H1 (cell line): ENCODE measurements around the gene SOST. TPM values are rescaled to one million over a fixed set of nuclear protein-coding genes. Genes with fewer than 3 reads are reported as not detected.

Experiments used
- CTCF ChIA-PET: fragments of 300-600 bp; sonication (Branson Sonifier 250); formaldehyde crosslinking; loops from one replicate; lab custom pipeline; 2021; ENCODE audit not compliant: partially characterized antibody; lab: Charles Lee
- POLR2A ChIA-PET: fragments of 300-600 bp; sonication (Branson Sonifier 250); formaldehyde crosslinking; loops from one replicate; lab custom pipeline; 2021; ENCODE audit warnings: inconsistent platforms; ENCODE audit not compliant: partially characterized antibody; lab: Charles Lee
- DNase-seq, 2 experiments: peaks; one replicate each; pipeline versions ENCODE4 v3.0.0 to v3.0.0-alpha.2; 2010 to 2022; ENCODE audit warnings: low spot score in 2 of 2, low read depth in 1 of 2, mixed read lengths in 1 of 2
- FAIRE-seq: peaks from 2 replicates; lab custom pipeline; 2011; peaks lifted over from hg19 to GRCh38; lab: Jason Lieb, UNC
- H2AFZ ChIP-seq: 2 replicates; pipeline ENCODE4 v1.8.1; 2012; ENCODE audit warnings: low read length, inconsistent platforms
- H2AK5ac ChIP-seq: 2 replicates; pipeline ENCODE4 v1.6.1; 2013; ENCODE audit warnings: low read depth, low read length
- H2BK120ac ChIP-seq: replicated peaks from 2 replicates; pipeline ENCODE3; 2013; ENCODE audit warnings: low read depth, low read length, inconsistent platforms
- H2BK12ac ChIP-seq: 2 replicates; pipeline ENCODE4 v1.6.1; 2013; ENCODE audit warnings: low read depth, low read length
- H2BK15ac ChIP-seq: 2 replicates; pipeline ENCODE4 v1.6.1; 2013; ENCODE audit warnings: low read length
- H2BK20ac ChIP-seq: 2 replicates; pipeline ENCODE4 v1.6.1; 2013; ENCODE audit warnings: low read length
- H2BK5ac ChIP-seq: 2 replicates; pipeline ENCODE4 v1.6.1; 2013; ENCODE audit warnings: low read depth, low read length
- H3K14ac ChIP-seq: 2 replicates; pipeline ENCODE4 v1.6.1; 2013; ENCODE audit warnings: inconsistent platforms; ENCODE audit not compliant: insufficient read length
- H3K18ac ChIP-seq: 2 replicates; pipeline ENCODE4 v1.6.1; 2013; ENCODE audit warnings: low read length; ENCODE audit errors: extremely low read depth
- H3K23ac ChIP-seq: 2 replicates; pipeline ENCODE4 v1.6.1; 2013; ENCODE audit warnings: inconsistent platforms; ENCODE audit not compliant: insufficient read length
- H3K23me2 ChIP-seq: 2 replicates; pipeline ENCODE4 v1.6.1; 2013; ENCODE audit warnings: low read depth, low read length
- H3K27ac ChIP-seq: 2 replicates; pipeline ENCODE4 v1.6.1; 2011; ENCODE audit warnings: low read depth, low read length, inconsistent platforms
- H3K27me3 ChIP-seq, 4 experiments: replicated peaks in 1 of 4; 1 replicate in 1 of 4; 2 replicates in 3 of 4; pipeline versions ENCODE4 v1.6.1 to v1.8.1; 2011 to 2013; ENCODE audit warnings: low read length in 3 of 4, mild to moderate bottlenecking in 3 of 4, inconsistent platforms in 2 of 4, mixed read lengths in 2 of 4, moderate library complexity in 1 of 4; ENCODE audit not compliant: control insufficient read depth in 3 of 4, insufficient read depth in 3 of 4; ENCODE audit errors: extremely low read depth in 1 of 4
- H3K36me3 ChIP-seq, 4 experiments: 2 replicates each; pipeline versions ENCODE4 v1.6.1 to v1.8.1; 2011 to 2013; ENCODE audit warnings: mild to moderate bottlenecking in 4 of 4, low read length in 3 of 4, moderate library complexity in 2 of 4, control low read depth in 1 of 4, inconsistent platforms in 1 of 4; ENCODE audit not compliant: insufficient read depth in 4 of 4, control insufficient read depth in 2 of 4
- H3K4ac ChIP-seq: replicated peaks from 2 replicates; pipeline ENCODE3; 2013; ENCODE audit warnings: low read length, low read depth, mixed read lengths, inconsistent platforms; ENCODE audit not compliant: insufficient read length
- H3K4me1 ChIP-seq, 4 experiments: replicated peaks in 1 of 4; 1 replicate in 1 of 4; 2 replicates in 3 of 4; pipeline versions ENCODE4 v1.6.1 to v1.8.1; 2011 to 2013; ENCODE audit warnings: low read length in 3 of 4, inconsistent platforms in 2 of 4, mixed read lengths in 1 of 4; ENCODE audit not compliant: insufficient read depth in 4 of 4, control insufficient read depth in 3 of 4
- H3K4me2 ChIP-seq, 2 experiments: 2 replicates each; pipeline versions ENCODE4 v1.6.1 to v1.8.1; 2011 to 2013; ENCODE audit warnings: low read depth in 2 of 2, low read length in 2 of 2, control low read depth in 1 of 2, inconsistent platforms in 1 of 2, mild to moderate bottlenecking in 1 of 2; ENCODE audit not compliant: insufficient read depth in 1 of 2
- H3K4me3 ChIP-seq, 4 experiments: fragments of 200-600, 300-600 bp in 1 of 4; sonication (generic), shearing (Covaris generic), sonication (Bioruptor Twin) in 1 of 4; 2 replicates each; pipeline versions ENCODE4 v1.5.1 to v1.8.1; 2011 to 2016; ENCODE audit warnings: low read length in 4 of 4, low read depth in 3 of 4, control low read depth in 2 of 4, inconsistent platforms in 2 of 4, mild to moderate bottlenecking in 2 of 4, mixed read lengths in 1 of 4, moderate library complexity in 1 of 4; ENCODE audit not compliant: insufficient read depth in 2 of 4; ENCODE audit errors: extremely low read depth in 1 of 4
- H3K56ac ChIP-seq: replicated peaks from 2 replicates; pipeline ENCODE3; 2013; ENCODE audit warnings: low read depth, mild to moderate bottlenecking, mixed read lengths, low read length, inconsistent platforms; ENCODE audit not compliant: insufficient read length
- H3K79me1 ChIP-seq: 2 replicates; pipeline ENCODE4 v1.6.1; 2013; ENCODE audit warnings: low read depth, low read length, control low read depth
- H3K79me2 ChIP-seq, 2 experiments: 2 replicates each; pipeline versions ENCODE4 v1.6.1 to v1.8.1; 2012 to 2013; ENCODE audit warnings: low read length in 2 of 2, mild to moderate bottlenecking in 2 of 2, inconsistent platforms in 1 of 2; ENCODE audit not compliant: insufficient read depth in 2 of 2, control insufficient read depth in 1 of 2
- H3K9ac ChIP-seq, 4 experiments: replicated peaks in 1 of 4; 1 replicate in 1 of 4; 2 replicates in 3 of 4; pipeline versions ENCODE4 v1.6.1 to v1.8.1; 2011 to 2013; ENCODE audit warnings: low read depth in 3 of 4, low read length in 3 of 4, control low read depth in 2 of 4, mild to moderate bottlenecking in 2 of 4, moderate library complexity in 2 of 4, inconsistent platforms in 1 of 4; ENCODE audit errors: extremely low read depth in 1 of 4
- H3K9me3 ChIP-seq, 2 experiments: 2 replicates each; pipeline versions ENCODE4 v1.6.1 to v1.8.1; 2012 to 2013; ENCODE audit warnings: mild to moderate bottlenecking in 2 of 2, moderate library complexity in 2 of 2, control low read depth in 1 of 2, inconsistent platforms in 1 of 2, low read depth in 1 of 2, low read length in 1 of 2, mixed read lengths in 1 of 2; ENCODE audit not compliant: insufficient read depth in 2 of 2
- H4K20me1 ChIP-seq, 2 experiments: replicated peaks in 1 of 2; 2 replicates each; pipeline versions ENCODE3 to v1.8.1; 2011 to 2013; ENCODE audit warnings: inconsistent platforms in 2 of 2, low read length in 2 of 2, mild to moderate bottlenecking in 1 of 2; ENCODE audit not compliant: insufficient read depth in 2 of 2, control insufficient read depth in 1 of 2
- H4K5ac ChIP-seq: 2 replicates; pipeline ENCODE4 v1.6.1; 2013; ENCODE audit warnings: low read length, low read depth, mixed read lengths, inconsistent platforms; ENCODE audit not compliant: insufficient read length
- H4K8ac ChIP-seq: 2 replicates; pipeline ENCODE4 v1.8.0; 2013; ENCODE audit warnings: mild to moderate bottlenecking, moderate library complexity, low read length, inconsistent platforms; ENCODE audit not compliant: insufficient read depth; ENCODE audit errors: extremely low read depth
- H4K91ac ChIP-seq: replicated peaks from 2 replicates; pipeline ENCODE3; 2013; ENCODE audit warnings: low read length, mixed read lengths, inconsistent platforms; ENCODE audit not compliant: insufficient read length
- ATF2 ChIP-seq: IDR thresholded peaks from 2 replicates; pipeline ENCODE4 v1.6.1; 2012; ENCODE audit warnings: low read length, inconsistent platforms
- CHD1 ChIP-seq: IDR thresholded peaks from 2 replicates; pipeline ENCODE4 v1.6.1; 2012; ENCODE audit warnings: low read depth, low read length, improper control_type of control experiment
- EP300 ChIP-seq, 2 experiments: IDR thresholded peaks; 1 replicate in 1 of 2; 2 replicates in 1 of 2; pipeline ENCODE4 v1.6.1; 2011 to 2012; ENCODE audit warnings: low read depth in 2 of 2, low read length in 2 of 2, mild to moderate bottlenecking in 2 of 2, borderline replicate concordance in 1 of 2, inconsistent platforms in 1 of 2, moderate library complexity in 1 of 2
- NRF1 ChIP-seq: IDR thresholded peaks from 2 replicates; pipeline ENCODE4 v1.6.1; 2011; ENCODE audit warnings: mild to moderate bottlenecking, low read depth, low read length, improper control_type of control experiment
- PHF8 ChIP-seq: fragments of 200-600 bp; sonication (generic); conservative IDR thresholded peaks from 2 replicates; pipeline ENCODE4 v1.7.1; 2012; ENCODE audit warnings: low read depth, mild to moderate bottlenecking, inconsistent platforms, low read length, moderate library complexity
- RXRA ChIP-seq: IDR thresholded peaks from 2 replicates; pipeline ENCODE4 v1.6.1; 2011; ENCODE audit warnings: low read depth, mild to moderate bottlenecking, low read length, moderate library complexity; ENCODE audit not compliant: insufficient read depth
- SIRT6 ChIP-seq: IDR thresholded peaks from one replicate; pipeline ENCODE4 v1.7.1; 2012; ENCODE audit warnings: low read length, inconsistent platforms
- TEAD4 ChIP-seq: IDR thresholded peaks from 2 replicates; pipeline ENCODE4 v1.6.1; 2012; ENCODE audit warnings: low read depth, low read length, inconsistent platforms, mixed read lengths
- WGBS, 2 experiments: shearing (Covaris generic) in 1 of 2; methylation state at CpG; one replicate each; pipeline versions ENCODE4 v1.1.6 to v1.1.7; 2013 to 2015; ENCODE audit warnings: low lambda C conversion rate in 2 of 2, mixed read lengths in 2 of 2, inconsistent platforms in 1 of 2, low coverage in 1 of 2, missing lambda C conversion rate in 1 of 2; ENCODE audit not compliant: insufficient replicate concordance in 2 of 2, insufficient coverage in 1 of 2, insufficient read length in 1 of 2; ENCODE audit errors: extremely low coverage in 1 of 2, missing lambda C conversion rate in 1 of 2; 5-methylcytosine and 5-hydroxymethylcytosine counted together
- polyA plus RNA-seq, 7 experiments: library from polyadenylated mRNA; depleted of rRNA in 3 of 7; stranded (reverse) in 5 of 7; unstranded in 2 of 7; fragments of >200 nt in 5 of 7; fragments of 200-250 nt in 2 of 7; gene quantifications; 1 replicate in 5 of 7; 2 replicates in 1 of 7; 4 replicates in 1 of 7; pipeline versions ENCODE4 v1.2.1 to v1.2.3, GENCODE V29; 2011 to 2013; ENCODE audit warnings: missing spikeins in 2 of 7, mixed read lengths in 2 of 7
- total RNA-seq: library from RNA; stranded (reverse); fragmentation: NEBNext Ultra II Directional; extraction: Animal tissue kit (Norgen Biotek cat#: 25700); gene quantifications from 2 replicates; pipeline ENCODE4 v1.2.1, GENCODE V29; 2021

SOST gene
- total and polyA plus RNA-seq, 2 of the 8 experiments (the other 6 are each of a cell fraction or from before 2014, with no cell fraction given), result 0.08 TPM; not detected in 1

- H4K20me1 ChIP-seq, result no peaks in the 10 kb centered on the region
- TF ChIP-seq SIRT6, result no peak
- TF ChIP-seq ATF2, result no peak
- TF ChIP-seq CHD1, result no peak
- no peak for TF ChIP-seq RXRA
- TF ChIP-seq TEAD4, result no peak
- no peak for TF ChIP-seq PHF8
- no peak for TF ChIP-seq EP300 (IDR thresholded peaks at IDR 0.05; ENCODE audit: borderline replicate concordance in 1 of 2, low read depth in 2 of 2, low read length in 2 of 2)
- no peak for TF ChIP-seq NRF1
Measured at GRCh38 chr17:43753493-43754129, 5.0 kb downstream of the SOST start.

More at GRCh38 chr17:43753493-43754129, 5.0 kb downstream of the SOST start:
- ChIA-PET CTCF (interaction anchor here (0.7 to 22.9 kb wide), 8 partner anchors 7 to 293 kb away, joined by 3 to 969 read pairs (median 4); partner anchors contain the start of gene SOST), POLR2A (interaction anchor here (0.6 to 1.8 kb wide), 3 partner anchors 13 to 142 kb away, joined by 3 to 7 read pairs (median 4); no protein-coding TSS in a partner anchor)
- Histone ChIP-seq H3K23ac (no peak overlapping the region), H3K9ac (no peak overlapping the region), H3K27me3 (peaks cover 0 to 27% (median 23%) of the 10 kb centered on the region in 4 experiments; a peak in 6 of 7 replicates), H3K14ac (no peak overlapping the region), H2BK15ac (no peak overlapping the region), H3K79me1 (no peaks in the 10 kb centered on the region), H3K79me2 (no peaks in the 10 kb centered on the region), H2BK12ac (no peak overlapping the region), H2BK5ac (no peak overlapping the region), H4K8ac (no peak overlapping the region), H4K5ac (no peak overlapping the region), H3K4me2 (no peak overlapping the region), H3K4ac (no peak overlapping the region), H3K9me3 (no peaks in the 10 kb centered on the region), H2BK20ac (no peak overlapping the region), H3K36me3 (no peaks in the 10 kb centered on the region), H2AK5ac (no peak overlapping the region), H3K27ac (no peak overlapping the region), H3K4me3 (no peak overlapping the region), H2BK120ac (no peak overlapping the region), H3K4me1 (peaks cover 0 to 13% (median 4%) of the 10 kb centered on the region in 4 experiments; a peak in 5 of 7 replicates), H3K23me2 (peaks cover 3% of the 10 kb centered on the region; the same call in 1 of the 2 replicates), H3K56ac (no peak overlapping the region), H3K18ac (no peak overlapping the region), H2AFZ (no peak overlapping the region), H4K91ac (no peak overlapping the region)
- WGBS, 2 experiments, result 90% methylated on average over 5 of the region's 5 CpGs; no CpG with 5 or more reads in 1 of the 2 experiments
- no peak for FAIRE-seq
- DNase-seq, result no peak
